ENCODE results near the gene NPC1. TPM values are rescaled to one million over a fixed set of nuclear protein-coding genes. Genes with fewer than 3 reads are reported as not detected.
A peak's percentile ranks its signal among the peaks of the same experiment; 100 is the strongest.

The NPC1 gene
- total RNA-seq, 4 donors from 2014 or later, result 35.7 to 99.4 (median 46.2) TPM

- H3K27ac ChIP-seq, result no peak overlapping the region
- in situ Hi-C loops (cut with MboI; ENCODE audit: low sequenced_read_pairs in 4 of 4), result loop anchor here in 3 of 4 donors (10.0 to 25.0 kb wide), 7 partner anchors 77 to 497 kb away; no protein-coding TSS in a partner anchor
- peaks cover 7 to 23% of the 10 kb centered on the region in 2 donors for H3K4me1 ChIP-seq
- no peaks in the 10 kb centered on the region for H3K9me3 ChIP-seq
- no peak overlapping the region for H3K4me3 ChIP-seq
- intact Hi-C loops (cut with DNase I; ENCODE audit: low total_unique reads), result loop anchor here (1.0 to 10.0 kb wide), 3 partner anchors 23 to 487 kb away; no protein-coding TSS in a partner anchor
- TF ChIP-seq POLR2A (IDR thresholded peaks at IDR 0.05) (no peak), CTCF (IDR thresholded peaks at IDR 0.05 in 4 of 5, conservative IDR thresholded peaks at IDR 0.05 in 1 of 5) (no peak)
- DNase-seq (no peak), ATAC-seq (no peak)
- no peaks in the 10 kb centered on the region for H3K27me3 ChIP-seq
- no peaks in the 10 kb centered on the region for H3K36me3 ChIP-seq
These were observed 41.7 kb upstream of the NPC1 start for GRCh38 chr18:23627970-23628369.

DNA sequence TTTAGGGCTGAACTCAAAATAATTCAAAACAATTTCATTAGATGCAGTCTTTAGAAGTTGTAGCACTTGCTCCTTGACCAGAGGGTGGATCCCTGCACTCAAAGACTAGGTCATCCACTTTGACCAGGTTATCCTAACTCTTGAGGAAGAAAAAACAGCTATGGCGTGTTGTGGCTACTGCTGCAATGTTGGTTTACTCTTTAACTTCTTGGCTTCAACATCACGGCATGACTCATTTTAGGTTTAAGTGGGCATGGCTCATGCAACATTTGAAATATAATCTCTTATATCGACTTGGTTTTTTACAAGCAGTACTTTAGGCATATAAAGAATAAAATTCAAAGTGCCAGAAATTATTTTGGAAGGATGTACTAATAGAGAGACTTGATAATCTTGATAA is 41.0 kb upstream of the NPC1 start:
- Histone ChIP-seq H3K9me3 (no peaks in the 10 kb centered on the region), H3K4me1 (peaks cover 7 to 23% of the 10 kb centered on the region in 2 donors), H3K27ac (peak overlapping the region in 2 of 4 donors; percentile 49 to 66), H3K4me3 (no peak overlapping the region), H3K36me3 (no peaks in the 10 kb centered on the region), H3K27me3 (no peaks in the 10 kb centered on the region)
- in situ Hi-C loops (cut with MboI; ENCODE audit: low sequenced_read_pairs in 4 of 4) (loop anchor here in 3 of 4 donors (10.0 to 25.0 kb wide), 7 partner anchors 77 to 497 kb away; no protein-coding TSS in a partner anchor), intact Hi-C loops (cut with DNase I; ENCODE audit: low total_unique reads) (loop anchor here (1.0 to 10.0 kb wide), 3 partner anchors 24 to 487 kb away; no protein-coding TSS in a partner anchor)
- ATAC-seq (peak; percentile 70 to 79), DNase-seq (no peak)
- TF ChIP-seq POLR2A (IDR thresholded peaks at IDR 0.05) (no peak), CTCF (IDR thresholded peaks at IDR 0.05 in 4 of 5, conservative IDR thresholded peaks at IDR 0.05 in 1 of 5) (no peak)

GRCh38 chr18:23626451-23627279 is 40.4 kb upstream of the NPC1 start:
- Histone ChIP-seq H3K4me3 (no peak overlapping the region), H3K36me3 (no peaks in the 10 kb centered on the region), H3K4me1 (peaks cover 7 to 23% of the 10 kb centered on the region in 2 donors), H3K9me3 (no peaks in the 10 kb centered on the region), H3K27me3 (peaks cover 0 to 2% (median 0%) of the 10 kb centered on the region in 3 donors), H3K27ac (peak overlapping the region; percentile 15 to 66 (median 32))
- ATAC-seq (peak in 1 of 2 donors; percentile 89), DNase-seq (no peak)
- TF ChIP-seq POLR2A (IDR thresholded peaks at IDR 0.05) (no peak), CTCF (IDR thresholded peaks at IDR 0.05 in 4 of 5, conservative IDR thresholded peaks at IDR 0.05 in 1 of 5) (no peak)
- intact Hi-C loops (cut with DNase I; ENCODE audit: low total_unique reads) (loop anchor here (1.0 to 10.0 kb wide), 3 partner anchors 25 to 488 kb away; no protein-coding TSS in a partner anchor), in situ Hi-C loops (cut with MboI; ENCODE audit: low sequenced_read_pairs in 4 of 4) (loop anchor here in 3 of 4 donors (10.0 to 25.0 kb wide), 7 partner anchors 78 to 498 kb away; no protein-coding TSS in a partner anchor)

GRCh38 chr18:23623040-23623439 is 36.7 kb upstream of the NPC1 start:
- peaks cover 0 to 8% (median 2%) of the 10 kb centered on the region in 3 donors for H3K27me3 ChIP-seq
- TF ChIP-seq POLR2A (IDR thresholded peaks at IDR 0.05) (no peak), CTCF (IDR thresholded peaks at IDR 0.05 in 4 of 5, conservative IDR thresholded peaks at IDR 0.05 in 1 of 5) (no peak)
- no peak for ATAC-seq
- H3K4me3 ChIP-seq, result no peak overlapping the region
- H3K4me1 ChIP-seq, result peaks cover 7 to 23% of the 10 kb centered on the region in 2 donors
- H3K27ac ChIP-seq, result no peak overlapping the region
- H3K9me3 ChIP-seq, result no peaks in the 10 kb centered on the region
- no peak for DNase-seq
- in situ Hi-C loops (cut with MboI; ENCODE audit: low sequenced_read_pairs in 4 of 4), result loop anchor here in 2 of 4 donors (5.0 to 10.0 kb wide), 5 partner anchors 82 to 502 kb away; no protein-coding TSS in a partner anchor
- H3K36me3 ChIP-seq, result no peaks in the 10 kb centered on the region
- intact Hi-C loops (cut with DNase I; ENCODE audit: low total_unique reads), result loop anchor here (10.0 kb wide), 1 partner anchor 492 kb away; no protein-coding TSS in a partner anchor
